HG02678 (cell line): ENCODE measurements around the gene CTIF.
"Not testable (repeated sequence)": the region's sequence is repeated elsewhere in the genome, so short reads cannot be mapped to it uniquely, and the experiment has no call there.

Source experiments
- ATAC-seq: cut with Tn5 transposase; IDR thresholded peaks from one replicate; pipeline ENCODE4 v1.9.1; 2021; ENCODE audit warnings: mild to moderate bottlenecking, moderate library complexity; ENCODE audit not compliant: unreplicated experiment

CTIF gene

DNA sequence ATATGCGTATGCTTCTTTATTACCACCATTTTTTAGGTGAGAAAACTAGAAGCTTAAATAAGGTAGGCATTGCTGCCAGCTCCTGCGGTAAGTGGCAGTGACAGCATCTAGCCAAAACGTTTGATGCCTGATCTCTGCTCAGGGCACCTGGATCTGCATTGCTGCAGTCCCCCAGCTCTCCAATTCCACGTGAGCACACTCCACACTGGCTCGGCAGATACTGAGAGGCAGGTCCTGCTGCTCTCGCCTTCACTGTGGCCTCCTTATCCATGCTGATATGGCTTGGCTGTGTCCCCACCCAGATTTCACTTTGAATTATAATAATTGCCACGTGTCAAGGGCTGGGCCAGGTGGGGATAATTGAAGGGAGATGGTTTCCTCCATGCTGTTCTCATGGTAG is 160.9 kb downstream of the CTIF start:
- no peak for ATAC-seq

DNA sequence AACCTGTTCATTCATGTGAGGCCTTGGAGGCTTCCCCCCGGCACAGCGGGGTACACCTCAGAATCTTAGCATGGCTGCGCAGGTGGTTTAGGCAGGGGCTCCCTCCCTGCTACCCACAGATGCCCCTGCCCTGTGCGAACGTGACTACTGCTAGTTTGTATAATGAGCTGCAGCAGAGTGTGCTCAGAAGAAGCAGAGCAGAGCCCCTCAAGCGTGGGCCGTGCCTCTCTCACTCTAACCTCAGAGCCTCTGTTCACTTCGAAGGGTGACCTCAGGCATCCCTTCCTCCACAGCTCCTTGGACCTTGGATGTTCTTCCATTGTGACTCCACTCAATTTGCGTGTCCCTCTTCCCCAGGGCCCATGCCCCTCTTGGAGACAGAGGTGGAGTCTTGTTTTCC is 161.6 kb downstream of the CTIF start:
- ATAC-seq: no peak

- no peak for ATAC-seq
These were observed 163.7 kb downstream of the CTIF start for GRCh38 chr18:48702346-48703027.

- no peak for ATAC-seq
These were observed 164.2 kb downstream of the CTIF start for GRCh38 chr18:48703028-48703386.

- ATAC-seq: no peak
These were observed 164.6 kb downstream of the CTIF start for GRCh38 chr18:48703418-48703817.

DNA sequence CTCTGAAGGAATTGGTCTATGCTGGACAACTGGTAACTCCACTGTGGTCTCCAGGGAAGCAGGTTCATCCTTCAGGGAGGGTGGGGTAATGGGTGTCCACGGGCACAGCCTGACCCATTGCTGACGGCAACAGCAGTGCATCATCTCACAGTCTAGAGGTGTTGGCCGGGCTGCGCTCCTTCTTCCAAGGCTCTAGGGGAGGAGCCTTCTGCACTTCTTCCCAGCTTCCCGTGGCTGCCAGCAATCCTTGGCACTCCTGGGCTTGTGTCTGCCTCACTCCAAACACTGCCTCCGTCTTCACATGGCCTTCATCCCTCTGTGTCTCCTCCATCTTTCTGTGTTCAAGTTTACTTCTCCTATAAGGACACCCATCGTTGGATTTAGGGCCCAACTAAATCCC is 166.2 kb downstream of the CTIF start:
- ATAC-seq: no peak

- ATAC-seq: no peak
These were observed 166.7 kb downstream of the CTIF start for GRCh38 chr18:48705531-48705930.

GRCh38 chr18:48706731-48707130 is 167.9 kb downstream of the CTIF start:
- ATAC-seq: no peak

GRCh38 chr18:48707636-48708296 is 168.9 kb downstream of the CTIF start:
- no peak for ATAC-seq

GRCh38 chr18:48708807-48709206 is 170.0 kb downstream of the CTIF start:
- no peak for ATAC-seq

GRCh38 chr18:48709371-48710062 is 170.7 kb downstream of the CTIF start:
- ATAC-seq: no peak

GRCh38 chr18:48711651-48712486 is 173.0 kb downstream of the CTIF start:
- no peak for ATAC-seq

GRCh38 chr18:48713309-48713708 is 174.5 kb downstream of the CTIF start:
- ATAC-seq: no peak

- ATAC-seq: no peak
These were observed 176.0 kb downstream of the CTIF start for GRCh38 chr18:48714873-48715272.

- peak; percentile 59 for ATAC-seq
These were observed 177.0 kb downstream of the CTIF start for GRCh38 chr18:48715711-48716361.

GRCh38 chr18:48717227-48717626 is 178.4 kb downstream of the CTIF start:
- not testable (repeated sequence) for ATAC-seq

- no peak for ATAC-seq
These were observed 179.6 kb downstream of the CTIF start for GRCh38 chr18:48718251-48718959.

- ATAC-seq: no peak
These were observed 180.6 kb downstream of the CTIF start for GRCh38 chr18:48719388-48719787.

GRCh38 chr18:48719974-48720654 is 181.3 kb downstream of the CTIF start:
- no peak for ATAC-seq

- ATAC-seq: no peak
These were observed 181.8 kb downstream of the CTIF start for GRCh38 chr18:48720655-48721025.
